ENCODE results near the gene EGFLAM.

Gene EGFLAM

GRCh38 chr5:38250763-38251448, 7.5 kb upstream of the EGFLAM start:
- no peak for DNase-seq (ENCODE audit: extremely low read depth, low read depth)
- TF ChIP-seq CTCF (IDR thresholded peaks at IDR 0.05; ENCODE audit: low read depth, low read length), result no peak

GRCh38 chr5:38253759-38254158, 4.6 kb upstream of the EGFLAM start:
- TF ChIP-seq CTCF (IDR thresholded peaks at IDR 0.05; ENCODE audit: low read depth, low read length), result no peak

GRCh38 chr5:38257308-38258041, 884 bp upstream of the EGFLAM start:
- no peak for TF ChIP-seq CTCF (IDR thresholded peaks at IDR 0.05; ENCODE audit: low read depth, low read length)
- no peak for DNase-seq (ENCODE audit: extremely low read depth, low read depth)

More at GRCh38 chr5:38253759-38254158, 4.6 kb upstream of the EGFLAM start:
- DNase-seq (ENCODE audit: extremely low read depth, low read depth), result no peak

- no peak for TF ChIP-seq CTCF (IDR thresholded peaks at IDR 0.05; ENCODE audit: low read depth, low read length)
- no peak for DNase-seq (ENCODE audit: extremely low read depth, low read depth)
These were observed 379 bp upstream of the EGFLAM start for GRCh38 chr5:38258042-38258318.

GRCh38 chr5:38259062-38259808, 876 bp downstream of the EGFLAM start:
- DNase-seq (ENCODE audit: extremely low read depth, low read depth), result no peak
- TF ChIP-seq CTCF (IDR thresholded peaks at IDR 0.05; ENCODE audit: low read depth, low read length), result no peak

GRCh38 chr5:38259809-38260160, 1.4 kb downstream of the EGFLAM start:
- TF ChIP-seq CTCF (IDR thresholded peaks at IDR 0.05; ENCODE audit: low read depth, low read length), result no peak
- DNase-seq (ENCODE audit: extremely low read depth, low read depth), result no peak

- DNase-seq (ENCODE audit: extremely low read depth, low read depth), result no peak
- TF ChIP-seq CTCF (IDR thresholded peaks at IDR 0.05; ENCODE audit: low read depth, low read length), result no peak
These were observed 5.6 kb downstream of the EGFLAM start for GRCh38 chr5:38263983-38264382.
